ENCODE measurements around the gene PDSS2.

The PDSS2 gene

DNA sequence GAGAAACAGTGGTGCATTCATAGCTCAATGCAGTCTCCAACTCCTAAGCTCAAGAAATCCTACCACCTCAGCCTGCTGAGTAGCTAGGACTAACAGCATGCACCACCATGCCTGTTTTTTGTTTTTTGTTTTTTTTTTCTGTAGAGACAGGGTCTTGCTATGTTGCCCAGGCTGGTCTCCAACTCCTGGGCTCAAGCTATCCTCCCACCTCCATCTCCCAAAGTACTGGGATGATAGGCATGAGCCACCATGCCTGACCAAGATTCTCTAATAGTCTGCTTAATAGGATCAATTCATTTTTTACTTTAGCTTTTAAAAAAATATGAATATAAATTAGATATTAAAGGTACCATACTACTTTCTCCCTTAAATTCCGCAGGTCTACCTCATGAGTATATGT is 191.7 kb downstream of the PDSS2 start:
- Histone ChIP-seq H3K4ac (ENCODE audit: low read length) (no peak overlapping the region), H2BK120ac (ENCODE audit: low read depth, low read length) (no peak overlapping the region), H3K23ac (ENCODE audit: low read depth, low read length, poor library complexity) (no peak overlapping the region), H3K14ac (ENCODE audit: low read length) (no peak overlapping the region), H4K91ac (ENCODE audit: low read depth, low read length, poor library complexity) (no peak overlapping the region), H2AFZ (ENCODE audit: low read length) (no peak overlapping the region), H2BK5ac (ENCODE audit: low read length) (no peak overlapping the region), H3K27ac (replicated peaks; ENCODE audit: low read length) (no peak overlapping the region), H2AK5ac (ENCODE audit: low read depth, low read length) (no peak overlapping the region), H3K9ac (ENCODE audit: low read depth, low read length, poor library complexity) (no peak overlapping the region), H3K27me3 (ENCODE audit: control insufficient read depth in 3 of 3, insufficient read depth in 3 of 3, low read depth in 1 of 3, low read length in 3 of 3) (no peaks in the 10 kb centered on the region), H3K4me1 (ENCODE audit: control insufficient read depth in 2 of 2, insufficient read depth in 1 of 2, low read depth in 1 of 2, low read length in 2 of 2) (no peaks in the 10 kb centered on the region), H3K18ac (ENCODE audit: low read length) (no peak overlapping the region), H3K79me1 (ENCODE audit: low read depth, low read length) (no peaks in the 10 kb centered on the region), H3K4me2 (ENCODE audit: insufficient read depth, low read length, poor library complexity, severe bottlenecking) (no peak overlapping the region), H3K4me3 (ENCODE audit: low read length in 2 of 2) (no peak overlapping the region), H3K9me3 (replicated peaks in 1 of 2; ENCODE audit: control insufficient read depth in 2 of 2, insufficient read depth in 1 of 2, low read depth in 1 of 2, low read length in 2 of 2) (no peaks in the 10 kb centered on the region), H3K36me3 (replicated peaks in 1 of 2; ENCODE audit: control insufficient read depth in 2 of 2, insufficient read depth in 2 of 2, low read length in 2 of 2) (no peaks in the 10 kb centered on the region), H2BK15ac (ENCODE audit: low read length) (no peak overlapping the region), H4K8ac (ENCODE audit: low read depth, low read length) (no peak overlapping the region), H2BK12ac (ENCODE audit: low read length) (no peak overlapping the region)
- no peak for DNase-seq (ENCODE audit: low spot score)
- WGBS, 2 donors (ENCODE audit: extremely low coverage in 2 of 2, insufficient read length in 2 of 2, insufficient replicate concordance in 1 of 2) = no CpG with 5 or more reads among the region's 1 CpG

DNA sequence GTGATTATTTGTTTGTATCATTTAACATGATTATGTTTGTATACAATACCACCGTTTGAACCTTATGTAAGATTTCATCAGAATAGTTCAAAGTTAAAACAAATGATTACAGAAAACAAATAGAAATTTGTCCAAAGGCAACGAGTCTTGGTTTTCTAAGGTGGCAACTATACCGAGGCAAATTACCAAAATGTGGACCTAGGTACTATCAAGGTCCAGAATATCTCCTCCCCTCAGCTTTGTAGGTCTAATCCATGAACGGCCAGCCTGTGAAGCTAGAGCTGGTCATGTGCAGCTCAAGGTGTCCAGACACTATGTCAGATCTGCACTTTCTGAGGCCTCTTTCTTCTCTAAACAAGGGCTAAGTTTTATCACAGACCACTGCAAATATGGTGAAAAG is 192.4 kb downstream of the PDSS2 start:
- Histone ChIP-seq H3K27ac (replicated peaks; ENCODE audit: low read length) (no peak overlapping the region), H3K18ac (ENCODE audit: low read length) (no peak overlapping the region), H3K79me1 (ENCODE audit: low read depth, low read length) (no peaks in the 10 kb centered on the region), H3K4me1 (ENCODE audit: control insufficient read depth in 2 of 2, insufficient read depth in 1 of 2, low read depth in 1 of 2, low read length in 2 of 2) (no peaks in the 10 kb centered on the region), H2AK5ac (ENCODE audit: low read depth, low read length) (no peak overlapping the region), H3K4me3 (ENCODE audit: low read length in 2 of 2) (no peak overlapping the region), H4K8ac (ENCODE audit: low read depth, low read length) (no peak overlapping the region), H2BK5ac (ENCODE audit: low read length) (no peak overlapping the region), H3K4me2 (ENCODE audit: insufficient read depth, low read length, poor library complexity, severe bottlenecking) (no peak overlapping the region), H3K9ac (ENCODE audit: low read depth, low read length, poor library complexity) (no peak overlapping the region), H2BK12ac (ENCODE audit: low read length) (no peak overlapping the region), H4K91ac (ENCODE audit: low read depth, low read length, poor library complexity) (no peak overlapping the region), H2BK120ac (ENCODE audit: low read depth, low read length) (no peak overlapping the region), H3K9me3 (replicated peaks in 1 of 2; ENCODE audit: control insufficient read depth in 2 of 2, insufficient read depth in 1 of 2, low read depth in 1 of 2, low read length in 2 of 2) (no peaks in the 10 kb centered on the region), H3K4ac (ENCODE audit: low read length) (no peak overlapping the region), H3K36me3 (replicated peaks in 1 of 2; ENCODE audit: control insufficient read depth in 2 of 2, insufficient read depth in 2 of 2, low read length in 2 of 2) (no peaks in the 10 kb centered on the region), H3K27me3 (ENCODE audit: control insufficient read depth in 3 of 3, insufficient read depth in 3 of 3, low read depth in 1 of 3, low read length in 3 of 3) (no peaks in the 10 kb centered on the region), H3K23ac (ENCODE audit: low read depth, low read length, poor library complexity) (no peak overlapping the region), H3K14ac (ENCODE audit: low read length) (no peak overlapping the region), H2BK15ac (ENCODE audit: low read length) (no peak overlapping the region), H2AFZ (ENCODE audit: low read length) (no peak overlapping the region)
- no CpG with 5 or more reads among the region's 4 CpGs for WGBS, 2 donors (ENCODE audit: extremely low coverage in 2 of 2, insufficient read length in 2 of 2, insufficient replicate concordance in 1 of 2)
- DNase-seq (ENCODE audit: low spot score) = no peak

DNA sequence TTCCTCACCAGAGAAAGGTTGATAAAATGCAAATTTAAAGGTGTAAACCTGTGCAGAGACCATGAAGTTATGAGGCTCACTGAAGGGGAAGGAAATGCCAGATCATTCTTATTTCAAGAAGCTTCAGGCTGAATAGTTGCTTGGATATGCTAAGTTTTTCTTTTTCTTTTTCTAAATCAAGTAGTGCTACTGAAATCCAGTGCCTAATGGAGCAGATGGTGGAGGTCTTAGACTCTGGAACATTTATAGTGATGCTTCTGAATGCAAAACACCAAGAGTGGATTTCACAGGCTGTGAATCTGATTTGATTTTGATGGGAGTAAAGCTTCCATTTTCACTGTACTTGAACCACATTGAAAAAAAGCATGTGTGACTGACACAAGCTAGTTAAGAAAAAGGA is 192.8 kb downstream of the PDSS2 start:
- Histone ChIP-seq H3K27ac (replicated peaks; ENCODE audit: low read length) (no peak overlapping the region), H3K23ac (ENCODE audit: low read depth, low read length, poor library complexity) (no peak overlapping the region), H2BK15ac (ENCODE audit: low read length) (no peak overlapping the region), H3K27me3 (ENCODE audit: control insufficient read depth in 3 of 3, insufficient read depth in 3 of 3, low read depth in 1 of 3, low read length in 3 of 3) (no peaks in the 10 kb centered on the region), H2AK5ac (ENCODE audit: low read depth, low read length) (no peak overlapping the region), H3K14ac (ENCODE audit: low read length) (no peak overlapping the region), H2BK12ac (ENCODE audit: low read length) (no peak overlapping the region), H3K4ac (ENCODE audit: low read length) (no peak overlapping the region), H4K91ac (ENCODE audit: low read depth, low read length, poor library complexity) (no peak overlapping the region), H3K79me1 (ENCODE audit: low read depth, low read length) (no peaks in the 10 kb centered on the region), H3K36me3 (replicated peaks in 1 of 2; ENCODE audit: control insufficient read depth in 2 of 2, insufficient read depth in 2 of 2, low read length in 2 of 2) (no peaks in the 10 kb centered on the region), H3K9ac (ENCODE audit: low read depth, low read length, poor library complexity) (no peak overlapping the region), H3K4me2 (ENCODE audit: insufficient read depth, low read length, poor library complexity, severe bottlenecking) (no peak overlapping the region), H4K8ac (ENCODE audit: low read depth, low read length) (no peak overlapping the region), H3K9me3 (replicated peaks in 1 of 2; ENCODE audit: control insufficient read depth in 2 of 2, insufficient read depth in 1 of 2, low read depth in 1 of 2, low read length in 2 of 2) (no peaks in the 10 kb centered on the region), H2AFZ (ENCODE audit: low read length) (no peak overlapping the region), H3K4me3 (ENCODE audit: low read length in 2 of 2) (no peak overlapping the region), H3K18ac (ENCODE audit: low read length) (no peak overlapping the region), H2BK120ac (ENCODE audit: low read depth, low read length) (no peak overlapping the region), H3K4me1 (ENCODE audit: control insufficient read depth in 2 of 2, insufficient read depth in 1 of 2, low read depth in 1 of 2, low read length in 2 of 2) (no peaks in the 10 kb centered on the region), H2BK5ac (ENCODE audit: low read length) (no peak overlapping the region)
- DNase-seq (ENCODE audit: low spot score) = no peak

DNA sequence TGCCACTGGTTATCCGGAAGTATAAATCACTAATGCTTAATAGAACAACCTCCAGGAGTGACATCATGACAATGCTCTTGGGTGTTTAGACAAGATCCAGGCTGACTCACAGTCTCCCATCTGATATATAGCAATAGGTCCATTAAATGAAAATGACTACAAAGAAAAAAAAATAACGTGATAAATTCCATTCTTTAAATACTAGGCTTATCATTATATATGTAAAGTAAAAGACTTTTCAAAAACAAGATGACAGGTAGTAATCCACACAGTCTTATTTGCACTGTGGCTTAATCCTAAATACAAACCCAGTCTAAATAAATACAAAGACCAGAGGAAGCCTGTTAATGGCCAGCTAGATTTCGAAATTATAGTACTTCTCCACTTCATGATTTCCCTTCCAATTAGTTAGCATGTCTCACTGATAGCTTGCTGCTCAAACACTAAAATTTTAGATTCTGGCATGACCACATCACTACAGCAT is 195.0 kb downstream of the PDSS2 start:
- DNase-seq (ENCODE audit: low spot score) = no peak
- Histone ChIP-seq H3K4ac (ENCODE audit: low read length) (no peak overlapping the region), H2BK5ac (ENCODE audit: low read length) (no peak overlapping the region), H2AFZ (ENCODE audit: low read length) (no peak overlapping the region), H3K4me2 (ENCODE audit: insufficient read depth, low read length, poor library complexity, severe bottlenecking) (no peak overlapping the region), H3K9me3 (replicated peaks in 1 of 2; ENCODE audit: control insufficient read depth in 2 of 2, insufficient read depth in 1 of 2, low read depth in 1 of 2, low read length in 2 of 2) (no peaks in the 10 kb centered on the region), H3K36me3 (replicated peaks in 1 of 2; ENCODE audit: control insufficient read depth in 2 of 2, insufficient read depth in 2 of 2, low read length in 2 of 2) (no peaks in the 10 kb centered on the region), H3K27ac (replicated peaks; ENCODE audit: low read length) (no peak overlapping the region), H4K91ac (ENCODE audit: low read depth, low read length, poor library complexity) (no peak overlapping the region), H3K79me1 (ENCODE audit: low read depth, low read length) (no peaks in the 10 kb centered on the region), H4K8ac (ENCODE audit: low read depth, low read length) (no peak overlapping the region), H3K18ac (ENCODE audit: low read length) (no peak overlapping the region), H3K4me1 (ENCODE audit: control insufficient read depth in 2 of 2, insufficient read depth in 1 of 2, low read depth in 1 of 2, low read length in 2 of 2) (no peaks in the 10 kb centered on the region), H3K23ac (ENCODE audit: low read depth, low read length, poor library complexity) (no peak overlapping the region), H3K14ac (ENCODE audit: low read length) (no peak overlapping the region), H2BK120ac (ENCODE audit: low read depth, low read length) (no peak overlapping the region), H3K4me3 (ENCODE audit: low read length in 2 of 2) (no peak overlapping the region), H2BK15ac (ENCODE audit: low read length) (no peak overlapping the region), H3K9ac (ENCODE audit: low read depth, low read length, poor library complexity) (no peak overlapping the region), H2BK12ac (ENCODE audit: low read length) (no peak overlapping the region), H2AK5ac (ENCODE audit: low read depth, low read length) (no peak overlapping the region), H3K27me3 (ENCODE audit: control insufficient read depth in 3 of 3, insufficient read depth in 3 of 3, low read depth in 1 of 3, low read length in 3 of 3) (no peaks in the 10 kb centered on the region)
- WGBS, 2 donors (ENCODE audit: extremely low coverage in 2 of 2, insufficient read length in 2 of 2, insufficient replicate concordance in 1 of 2) = no CpG with 5 or more reads among the region's 3 CpGs

Measured in neuronal stem cell (in vitro differentiated cells).